Fibroblast of lung (primary cell): ENCODE results near the gene GOLGA3.

Source experiments
- CTCF ChIP-seq, 2 donors: IDR thresholded peaks in 1 of 2; conservative IDR thresholded peaks in 1 of 2; 1 replicate in 1 of 2; 2 replicates in 1 of 2; pipeline ENCODE4 v1.5.1; 2011 to 2012; ENCODE audit warnings: low read length in 2 of 2, control low read depth in 1 of 2, inconsistent platforms in 1 of 2, low read depth in 1 of 2, mild to moderate bottlenecking in 1 of 2
- EZH2 ChIP-seq: IDR thresholded peaks from 2 replicates; pipeline ENCODE4 v1.5.1; 2012; ENCODE audit warnings: low read length, control low read depth, mild to moderate bottlenecking; ENCODE audit errors: missing control alignments

DNA sequence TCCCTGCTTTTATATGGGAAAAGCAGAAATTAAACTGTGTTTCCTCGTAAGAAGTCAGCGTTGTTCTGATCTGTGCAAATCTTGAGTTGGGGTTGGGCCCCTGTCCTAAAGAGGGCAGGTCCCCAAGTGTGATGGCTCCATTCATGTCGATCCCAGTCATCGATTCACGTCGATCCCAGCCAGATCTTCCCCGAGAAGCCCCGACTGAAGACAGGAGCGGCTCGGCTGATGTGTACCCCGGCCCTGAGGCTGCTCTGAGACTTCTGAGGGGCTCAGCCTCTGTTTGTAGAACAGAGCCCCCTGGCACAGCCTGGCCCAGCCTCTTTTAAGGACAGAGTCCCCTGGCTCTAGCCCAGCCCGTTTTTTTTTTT, 108.7 kb downstream of the GOLGA3 start:
- TF ChIP-seq CTCF (conservative IDR thresholded peaks at IDR 0.05 in 1 of 2, IDR thresholded peaks at IDR 0.05 in 1 of 2; ENCODE audit: low read depth in 1 of 2, low read length in 2 of 2) (no peak), EZH2 (no peak)
